Hepatocyte (in vitro differentiated cells): ENCODE results near the gene TUB. TPM values are rescaled to one million over a fixed set of nuclear protein-coding genes. Genes with fewer than 3 reads are reported as not detected.

Experiments
- DNase-seq: peaks from one replicate; pipeline ENCODE4 v3.0.0-alpha.2; 2016; ENCODE audit warnings: low spot score
- H2AFZ ChIP-seq: fragments of 200-600 bp; sonication (generic); 2 replicates; pipeline ENCODE4 v1.6.0; 2016; ENCODE audit warnings: antibody characterized with exemption, mild to moderate bottlenecking
- H3K27ac ChIP-seq: fragments of 200-600 bp; sonication (generic); 2 replicates; pipeline ENCODE4 v1.5.1; 2016; ENCODE audit warnings: mild to moderate bottlenecking
- H3K27me3 ChIP-seq: fragments of 200-600 bp; sonication (generic); 2 replicates; pipeline ENCODE4 v1.6.1; 2016
- H3K36me3 ChIP-seq: fragments of 200-600 bp; sonication (generic); replicated peaks from 2 replicates; pipeline ENCODE4 v1.5.1; 2016; ENCODE audit warnings: low read depth; ENCODE audit not compliant: insufficient read depth
- H3K4me1 ChIP-seq: fragments of 200-600 bp; sonication (generic); 2 replicates; pipeline ENCODE4 v1.5.1; 2016; ENCODE audit warnings: mild to moderate bottlenecking, moderate library complexity; ENCODE audit not compliant: insufficient read depth
- H3K4me2 ChIP-seq: fragments of 200-600 bp; sonication (generic); 2 replicates; pipeline ENCODE4 v1.6.0; 2016
- H3K4me3 ChIP-seq: fragments of 200-600 bp; sonication (generic); 2 replicates; pipeline ENCODE4 v1.5.1; 2016; ENCODE audit warnings: mild to moderate bottlenecking
- H3K79me2 ChIP-seq: fragments of 200-600 bp; sonication (generic); 2 replicates; pipeline ENCODE4 v1.6.0; 2017; ENCODE audit warnings: mild to moderate bottlenecking
- H3K9me2 ChIP-seq: fragments of 200-600 bp; sonication (generic); replicated peaks from 2 replicates; pipeline ENCODE4 v1.6.0; 2017; ENCODE audit warnings: mild to moderate bottlenecking; ENCODE audit not compliant: insufficient read depth
- H3K9me3 ChIP-seq: fragments of 200-600 bp; sonication (generic); 2 replicates; pipeline ENCODE4 v1.5.1; 2016; ENCODE audit warnings: low read depth, mild to moderate bottlenecking
- H4K20me1 ChIP-seq: fragments of 200-600 bp; sonication (generic); 2 replicates; pipeline ENCODE4 v1.6.0; 2016; ENCODE audit warnings: mild to moderate bottlenecking; ENCODE audit not compliant: insufficient read depth, poor library complexity, severe bottlenecking
- CTCF ChIP-seq: fragments of 200-600 bp; sonication (generic); IDR thresholded peaks from 2 replicates; pipeline ENCODE4 v1.5.1; 2016; ENCODE audit warnings: antibody characterized with exemption, mild to moderate bottlenecking; ENCODE audit not compliant: poor library complexity
- EZH2 ChIP-seq: fragments of 200-600 bp; sonication (generic); IDR thresholded peaks from 2 replicates; pipeline ENCODE4 v1.6.1; 2016; ENCODE audit warnings: antibody characterized with exemption, mild to moderate bottlenecking, borderline replicate concordance
- EZH2phosphoT487 ChIP-seq: fragments of 200-600 bp; sonication (generic); IDR thresholded peaks from one replicate; pipeline ENCODE4 v1.6.1; 2018; ENCODE audit warnings: antibody characterized with exemption, mild to moderate bottlenecking, low read depth, moderate library complexity; ENCODE audit not compliant: unreplicated experiment, severe bottlenecking
- WGBS: methylation state at CpG from one replicate; pipeline ENCODE4 v1.1.6; 2016; ENCODE audit warnings: low lambda C conversion rate; ENCODE audit errors: missing lambda C conversion rate; 5-methylcytosine and 5-hydroxymethylcytosine counted together
- polyA plus RNA-seq: library from polyadenylated mRNA; unstranded; fragments of >200 nt; fragmentation: Nextera tagmentation; extraction: Ambion mirVana; gene quantifications from 2 replicates; pipeline ENCODE4 v1.2.1, GENCODE V29; 2016
- total RNA-seq: library from RNA; depleted of rRNA; stranded (reverse); fragments of >200 nt; gene quantifications from 2 replicates; pipeline ENCODE4 v1.2.3, GENCODE V29; 2014

Gene TUB
- total and polyA plus RNA-seq, 2 experiments from 2014 or later = 5.0 to 18.7 TPM

- H3K4me1 ChIP-seq = peaks cover 14% of the 10 kb centered on the region
- no peak overlapping the region for H2AFZ ChIP-seq
- H3K27ac ChIP-seq = no peak overlapping the region
- no peaks in the 10 kb centered on the region for H3K27me3 ChIP-seq
- H3K4me2 ChIP-seq = no peak overlapping the region
- WGBS = 95% methylated on average over 10 of the region's 10 CpGs
- no peak overlapping the region for H3K4me3 ChIP-seq
- DNase-seq = no peak
- no peaks in the 10 kb centered on the region for H4K20me1 ChIP-seq
- no peaks in the 10 kb centered on the region for H3K36me3 ChIP-seq
- no peaks in the 10 kb centered on the region for H3K79me2 ChIP-seq
- no peaks in the 10 kb centered on the region for H3K9me3 ChIP-seq
- no peaks in the 10 kb centered on the region for H3K9me2 ChIP-seq
- no peak for TF ChIP-seq EZH2
- no peak for TF ChIP-seq CTCF
- TF ChIP-seq EZH2phosphoT487 = no peak
Observed at GRCh38 chr11:8039530-8040260, 41.3 kb upstream of the TUB start.

- 84% methylated on average over 4 of the region's 4 CpGs for WGBS
- no peaks in the 10 kb centered on the region for H3K9me2 ChIP-seq
- no peaks in the 10 kb centered on the region for H3K36me3 ChIP-seq
- no peaks in the 10 kb centered on the region for H3K27me3 ChIP-seq
- no peak overlapping the region for H3K4me3 ChIP-seq
- no peak for TF ChIP-seq CTCF
- no peak for TF ChIP-seq EZH2
- TF ChIP-seq EZH2phosphoT487 = no peak
- H3K79me2 ChIP-seq = no peaks in the 10 kb centered on the region
- no peak overlapping the region for H2AFZ ChIP-seq
- no peak overlapping the region for H3K4me2 ChIP-seq
- no peaks in the 10 kb centered on the region for H3K9me3 ChIP-seq
- no peaks in the 10 kb centered on the region for H4K20me1 ChIP-seq
- H3K27ac ChIP-seq = no peak overlapping the region
- DNase-seq = no peak
- H3K4me1 ChIP-seq = peaks cover 7% of the 10 kb centered on the region
Observed at GRCh38 chr11:8040261-8040920, 40.6 kb upstream of the TUB start.

GRCh38 chr11:8040921-8041285 lies 40.1 kb upstream of the TUB start:
- Histone ChIP-seq H3K36me3 (no peaks in the 10 kb centered on the region), H3K27ac (no peak overlapping the region), H3K9me3 (no peaks in the 10 kb centered on the region), H2AFZ (no peak overlapping the region), H3K9me2 (no peaks in the 10 kb centered on the region), H3K27me3 (no peaks in the 10 kb centered on the region), H3K4me3 (no peak overlapping the region), H3K4me1 (peaks cover 2% of the 10 kb centered on the region), H3K4me2 (no peak overlapping the region), H4K20me1 (no peaks in the 10 kb centered on the region), H3K79me2 (no peaks in the 10 kb centered on the region)
- DNase-seq = no peak
- TF ChIP-seq EZH2 (no peak), CTCF (no peak), EZH2phosphoT487 (no peak)
- WGBS = 83% methylated on average over 2 of the region's 2 CpGs
